ENCODE measurements around the gene LCN1.

DNA sequence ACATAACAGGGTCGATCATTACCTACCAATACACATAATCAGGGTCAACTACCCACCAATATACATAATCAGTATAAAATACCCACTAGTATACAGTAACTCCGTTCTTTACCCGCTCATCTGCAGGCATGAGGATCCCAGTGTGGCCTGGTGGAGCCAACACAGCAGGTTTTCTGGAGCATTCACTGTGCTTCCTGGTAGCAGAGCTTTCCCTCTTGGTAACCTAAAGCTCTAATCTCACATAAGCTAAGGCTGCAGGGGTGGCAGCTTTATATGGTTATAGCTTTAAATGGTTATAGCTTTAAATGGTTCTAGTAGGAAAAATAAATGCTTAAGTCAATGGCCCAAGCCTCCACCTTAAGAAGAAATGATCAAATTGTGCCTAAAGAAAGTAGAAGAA lies 11.9 kb downstream of the LCN1 start:
- TF ChIP-seq, protein P1, sequence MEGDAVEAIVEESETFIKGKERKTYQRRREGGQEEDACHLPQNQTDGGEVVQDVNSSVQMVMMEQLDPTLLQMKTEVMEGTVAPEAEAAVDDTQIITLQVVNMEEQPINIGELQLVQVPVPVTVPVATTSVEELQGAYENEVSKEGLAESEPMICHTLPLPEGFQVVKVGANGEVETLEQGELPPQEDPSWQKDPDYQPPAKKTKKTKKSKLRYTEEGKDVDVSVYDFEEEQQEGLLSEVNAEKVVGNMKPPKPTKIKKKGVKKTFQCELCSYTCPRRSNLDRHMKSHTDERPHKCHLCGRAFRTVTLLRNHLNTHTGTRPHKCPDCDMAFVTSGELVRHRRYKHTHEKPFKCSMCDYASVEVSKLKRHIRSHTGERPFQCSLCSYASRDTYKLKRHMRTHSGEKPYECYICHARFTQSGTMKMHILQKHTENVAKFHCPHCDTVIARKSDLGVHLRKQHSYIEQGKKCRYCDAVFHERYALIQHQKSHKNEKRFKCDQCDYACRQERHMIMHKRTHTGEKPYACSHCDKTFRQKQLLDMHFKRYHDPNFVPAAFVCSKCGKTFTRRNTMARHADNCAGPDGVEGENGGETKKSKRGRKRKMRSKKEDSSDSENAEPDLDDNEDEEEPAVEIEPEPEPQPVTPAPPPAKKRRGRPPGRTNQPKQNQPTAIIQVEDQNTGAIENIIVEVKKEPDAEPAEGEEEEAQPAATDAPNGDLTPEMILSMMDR (conservative IDR thresholded peaks at IDR 0.05; ENCODE audit: low read depth, low read length), result no peak
- no peak for TF ChIP-seq POLR2A (IDR thresholded peaks at IDR 0.05; ENCODE audit: low read depth, low read length)
- TF ChIP-seq, protein P2, sequence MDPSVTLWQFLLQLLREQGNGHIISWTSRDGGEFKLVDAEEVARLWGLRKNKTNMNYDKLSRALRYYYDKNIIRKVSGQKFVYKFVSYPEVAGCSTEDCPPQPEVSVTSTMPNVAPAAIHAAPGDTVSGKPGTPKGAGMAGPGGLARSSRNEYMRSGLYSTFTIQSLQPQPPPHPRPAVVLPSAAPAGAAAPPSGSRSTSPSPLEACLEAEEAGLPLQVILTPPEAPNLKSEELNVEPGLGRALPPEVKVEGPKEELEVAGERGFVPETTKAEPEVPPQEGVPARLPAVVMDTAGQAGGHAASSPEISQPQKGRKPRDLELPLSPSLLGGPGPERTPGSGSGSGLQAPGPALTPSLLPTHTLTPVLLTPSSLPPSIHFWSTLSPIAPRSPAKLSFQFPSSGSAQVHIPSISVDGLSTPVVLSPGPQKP (IDR thresholded peaks at IDR 0.05; ENCODE audit: borderline replicate concordance, low read depth, low read length), result no peak
- no peak for TF ChIP-seq RFX5 (IDR thresholded peaks at IDR 0.05; ENCODE audit: low read depth, low read length)
- TF ChIP-seq CEBPB (IDR thresholded peaks at IDR 0.05; ENCODE audit: low read depth, low read length), result no peak
- TF ChIP-seq BHLHE40 (IDR thresholded peaks at IDR 0.05; ENCODE audit: low read depth, low read length), result no peak

Measured in IMR-90 (cell line).